ENCODE measurements around the gene DNAAF5.

Gene DNAAF5

DNA sequence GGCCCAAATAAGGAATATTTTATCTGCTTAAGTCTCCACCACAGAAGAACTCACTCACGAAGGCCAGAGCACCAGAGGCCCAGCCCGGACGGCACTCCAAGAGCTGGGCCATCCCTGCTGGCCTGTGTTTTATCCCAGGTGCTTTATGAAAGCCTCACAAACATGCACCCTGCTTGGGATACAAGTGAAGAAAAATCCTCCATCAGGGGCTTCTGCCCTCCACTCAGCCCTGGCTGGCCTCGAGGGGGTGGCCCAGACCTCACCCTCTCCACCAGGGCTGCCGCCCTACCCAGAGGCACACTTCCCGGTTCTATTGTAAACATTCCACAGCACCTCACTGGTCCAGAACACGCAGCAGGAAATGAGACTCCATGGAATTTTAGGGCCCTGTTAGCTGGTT is 19.8 kb upstream of the DNAAF5 start:
- no peak for DNase-seq (ENCODE audit: low read depth in 2 of 2, low spot score in 1 of 2)

DNA sequence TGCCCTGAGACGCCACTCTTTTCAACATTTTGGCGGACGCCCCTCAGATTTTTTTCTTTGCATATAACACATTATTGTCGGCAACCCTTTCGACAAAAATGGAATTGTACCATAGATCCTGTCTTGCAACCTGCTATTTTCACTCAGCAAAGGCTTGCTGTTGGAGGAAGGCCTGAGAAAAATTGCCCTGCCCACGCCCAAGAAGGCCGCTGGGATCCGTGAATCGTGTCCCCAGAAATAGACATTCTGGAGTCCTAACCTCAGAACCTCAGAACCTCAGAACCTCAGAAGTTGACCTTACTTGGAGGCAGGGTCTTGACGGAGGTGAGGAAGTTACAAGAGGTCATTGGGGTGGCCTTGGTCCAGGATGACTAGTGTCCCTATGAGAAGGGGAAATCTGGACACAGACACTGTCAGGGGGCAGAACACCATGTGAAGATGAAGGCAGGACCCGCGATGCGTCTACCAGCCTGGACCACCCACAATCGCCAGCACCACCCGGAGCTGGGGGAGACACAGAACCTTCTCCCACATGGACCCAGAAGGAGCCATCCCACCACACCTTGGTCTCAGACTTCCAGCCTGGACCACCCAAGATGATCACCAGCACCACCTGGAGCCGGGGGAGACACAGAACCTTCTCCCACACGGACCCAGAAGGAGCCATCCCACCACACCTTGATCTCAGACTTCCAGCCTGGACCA is 19.1 kb upstream of the DNAAF5 start:
- DNase-seq (ENCODE audit: low read depth in 2 of 2, low spot score in 1 of 2) = no peak

DNA sequence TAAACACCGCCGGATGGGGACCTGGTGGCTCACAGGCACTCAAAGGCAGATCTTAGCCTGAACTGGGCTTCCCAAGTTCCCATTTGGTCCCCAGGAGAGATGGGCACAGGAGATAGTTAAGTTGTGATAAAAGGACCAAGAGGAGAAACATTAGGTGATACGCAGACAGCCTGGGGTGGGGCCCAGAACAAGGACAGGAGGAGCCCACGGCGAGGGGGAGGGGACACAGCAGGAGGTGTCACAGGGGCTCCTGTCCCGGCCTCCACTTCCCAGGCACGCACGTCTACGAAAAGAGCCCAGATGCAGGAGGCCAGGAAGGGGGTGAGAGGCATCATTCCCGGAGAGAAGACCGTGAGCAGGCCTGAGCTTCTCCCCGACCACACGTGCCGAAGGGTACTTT is 16.3 kb upstream of the DNAAF5 start:
- DNase-seq (ENCODE audit: low read depth in 2 of 2, low spot score in 1 of 2) = no peak

- DNase-seq (ENCODE audit: low read depth in 2 of 2, low spot score in 1 of 2) = no peak
Measured at GRCh38 chr7:711093-711921, 15.2 kb upstream of the DNAAF5 start.

GRCh38 chr7:711922-712380 is 14.5 kb upstream of the DNAAF5 start:
- no peak for DNase-seq (ENCODE audit: low read depth in 2 of 2, low spot score in 1 of 2)

DNA sequence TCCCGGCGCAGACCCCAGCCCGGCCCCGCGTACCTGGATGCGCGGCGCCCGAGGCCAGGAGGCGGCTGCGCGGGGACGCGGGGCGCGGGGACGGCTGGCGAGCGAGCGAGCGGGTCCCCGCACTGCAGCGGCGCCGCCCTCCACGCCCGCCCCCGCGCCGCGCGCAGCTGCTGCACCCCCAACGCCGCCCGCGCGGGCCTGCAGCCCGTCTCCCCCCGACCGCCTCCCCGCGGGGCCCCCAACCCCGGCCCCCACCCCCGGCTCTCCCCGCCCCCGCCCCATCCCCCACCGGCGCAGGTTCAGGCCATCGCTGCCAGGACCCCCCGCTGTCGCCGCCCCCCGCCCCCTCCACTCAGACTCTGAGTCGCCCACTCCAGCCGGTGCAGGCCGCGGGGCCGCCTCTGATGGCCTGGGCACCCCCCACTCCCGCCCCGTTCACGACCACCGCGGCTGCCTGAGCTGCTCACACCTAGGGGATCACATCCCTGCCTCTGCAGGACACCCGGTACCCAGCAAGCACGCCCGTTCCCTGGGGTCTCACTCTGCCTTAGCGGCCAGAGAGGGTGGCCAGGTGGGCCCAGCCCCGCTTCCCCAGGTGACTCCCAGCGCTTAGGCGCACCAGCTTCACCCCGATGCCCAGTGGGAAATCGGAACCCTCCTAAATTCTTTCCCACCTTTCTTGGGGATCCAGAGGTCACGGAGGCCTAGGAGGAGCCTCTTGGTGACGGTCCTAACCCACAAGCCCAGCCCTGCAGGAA is 13.9 kb upstream of the DNAAF5 start:
- DNase-seq (ENCODE audit: low read depth in 2 of 2, low spot score in 1 of 2) = no peak

- no peak for DNase-seq (ENCODE audit: low read depth in 2 of 2, low spot score in 1 of 2)
Measured at GRCh38 chr7:713139-713457, 13.4 kb upstream of the DNAAF5 start.

DNA sequence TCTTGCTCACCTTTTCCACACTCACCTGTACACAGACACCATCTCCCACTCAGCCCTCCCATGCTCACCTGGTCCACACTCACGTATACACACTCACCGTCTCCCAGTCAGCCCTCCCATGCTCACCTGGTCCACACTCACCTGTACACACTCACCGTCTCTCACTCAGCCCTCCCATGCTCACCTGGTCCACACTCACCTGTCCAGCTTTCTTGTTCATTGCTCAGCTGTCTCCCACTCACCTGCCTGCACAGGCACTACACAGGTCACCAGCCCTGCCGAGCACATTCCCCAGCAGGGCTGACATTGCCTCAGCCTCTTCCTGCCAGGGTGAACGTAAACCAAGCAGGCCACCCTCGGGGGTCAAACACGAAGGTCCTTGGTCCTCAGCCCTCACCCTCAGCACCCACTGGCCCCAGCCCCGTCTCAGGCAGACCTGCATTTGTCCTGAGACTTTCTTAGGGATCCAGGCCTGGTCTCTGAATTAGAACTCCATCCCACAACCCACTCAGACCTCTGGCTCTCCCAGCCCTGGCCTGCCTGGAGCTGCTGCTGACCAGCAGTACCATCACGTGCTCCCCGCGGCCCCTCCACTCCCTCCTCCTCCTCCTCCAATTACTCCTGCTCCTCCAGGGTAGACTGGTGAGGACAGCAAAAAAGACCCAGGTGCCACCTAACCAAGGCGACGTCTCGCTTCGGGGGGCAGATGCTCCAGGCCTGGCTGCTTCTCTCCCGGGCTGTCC is 12.8 kb upstream of the DNAAF5 start:
- no peak for DNase-seq (ENCODE audit: low read depth in 2 of 2, low spot score in 1 of 2)

- no peak for DNase-seq (ENCODE audit: low read depth in 2 of 2, low spot score in 1 of 2)
Measured at GRCh38 chr7:714251-714671, 12.2 kb upstream of the DNAAF5 start.

- no peak for DNase-seq (ENCODE audit: low read depth in 2 of 2, low spot score in 1 of 2)
Measured at GRCh38 chr7:716222-716621, 10.3 kb upstream of the DNAAF5 start.

DNA sequence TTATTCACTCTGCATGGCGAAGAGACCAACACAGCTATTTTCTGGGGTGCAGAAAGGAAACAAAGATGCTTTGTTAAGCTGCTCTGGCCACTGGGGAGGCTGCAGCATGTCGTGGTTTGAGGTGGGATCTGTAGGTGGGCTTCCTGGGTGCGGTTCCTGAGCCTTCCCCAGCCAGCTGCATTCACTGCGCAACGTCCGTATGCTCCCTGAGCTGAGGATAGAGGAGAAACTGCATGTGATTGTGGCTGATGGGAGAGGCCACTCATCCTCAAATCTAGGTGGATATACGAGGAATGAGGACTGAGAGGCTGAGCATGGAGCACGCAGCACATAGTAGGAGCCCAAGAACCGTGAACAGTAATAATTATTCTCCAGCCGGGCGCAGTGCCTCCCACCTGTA is 9.9 kb upstream of the DNAAF5 start:
- DNase-seq (ENCODE audit: low read depth in 2 of 2, low spot score in 1 of 2) = no peak

DNA sequence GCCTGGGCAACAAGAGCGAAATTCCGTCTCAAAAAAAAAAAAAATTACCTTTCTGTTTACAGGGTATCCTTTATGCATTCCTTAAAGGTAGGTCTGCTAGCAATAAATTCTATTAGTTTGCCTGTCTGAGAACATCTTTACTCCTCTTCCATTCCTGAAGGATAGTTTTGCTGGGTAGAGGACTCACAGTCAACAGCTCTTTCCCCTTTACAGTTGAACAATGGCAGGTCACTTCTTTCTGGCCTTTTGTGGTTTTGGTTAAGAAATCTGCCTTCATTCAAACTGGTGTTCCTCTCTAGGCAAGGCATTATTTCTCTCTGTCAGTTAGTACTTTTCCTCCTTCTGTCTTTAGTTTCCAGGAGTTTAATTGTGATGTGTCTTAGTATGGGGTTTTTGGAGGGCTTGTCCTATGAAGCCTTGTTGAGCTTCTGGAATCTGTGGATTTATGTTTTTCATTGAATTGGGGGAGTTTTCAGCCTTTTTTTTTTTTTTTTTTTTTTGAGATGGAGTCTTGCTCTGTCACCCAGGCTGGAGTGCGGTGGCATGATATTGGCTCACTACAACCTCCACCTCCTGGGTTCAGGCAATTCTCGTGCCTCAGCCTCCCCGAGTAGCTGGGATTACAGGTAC is 4.8 kb upstream of the DNAAF5 start:
- no peak for DNase-seq (ENCODE audit: low read depth in 2 of 2, low spot score in 1 of 2)

DNA sequence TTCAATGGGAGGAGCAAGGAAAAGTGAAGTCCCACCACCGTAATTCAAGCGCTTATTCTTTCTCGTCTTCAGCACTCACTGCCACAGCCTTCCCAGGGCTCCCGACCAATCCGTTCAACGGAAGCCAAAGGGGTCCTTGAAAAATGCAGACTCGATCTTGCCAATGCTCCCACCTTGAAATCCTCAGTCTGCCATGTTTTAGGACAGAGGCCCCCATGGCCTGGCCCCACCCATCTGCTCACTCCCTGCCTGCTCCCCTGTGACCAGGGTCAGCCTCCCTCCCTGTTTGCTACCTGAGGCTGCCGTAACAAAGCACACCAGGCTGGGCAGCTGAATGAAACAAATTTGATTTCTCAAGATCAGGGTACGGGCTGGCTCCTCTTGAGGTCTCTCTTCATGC is 3.0 kb upstream of the DNAAF5 start:
- no peak for DNase-seq (ENCODE audit: low read depth in 2 of 2, low spot score in 1 of 2)

DNA sequence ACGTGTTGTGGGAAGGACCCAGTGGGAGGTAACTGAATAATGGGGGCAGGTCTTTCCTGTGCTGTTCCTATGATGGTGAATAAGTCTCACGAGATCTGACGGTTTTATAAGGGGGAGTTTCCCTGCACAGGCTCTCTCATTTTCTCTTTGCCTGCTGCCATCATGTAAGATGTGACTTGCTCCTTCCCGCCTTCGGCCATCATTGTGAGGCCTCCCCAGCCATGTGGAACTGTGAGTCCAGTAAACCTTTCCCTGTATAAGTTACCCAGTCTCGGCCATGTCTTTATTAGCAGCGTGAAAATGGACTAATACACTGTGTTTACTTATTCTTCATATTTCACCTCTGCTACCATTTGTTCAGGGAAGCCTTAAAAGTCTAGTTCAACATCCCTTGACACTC is 2.2 kb upstream of the DNAAF5 start:
- no peak for DNase-seq (ENCODE audit: low read depth in 2 of 2, low spot score in 1 of 2)

DNA sequence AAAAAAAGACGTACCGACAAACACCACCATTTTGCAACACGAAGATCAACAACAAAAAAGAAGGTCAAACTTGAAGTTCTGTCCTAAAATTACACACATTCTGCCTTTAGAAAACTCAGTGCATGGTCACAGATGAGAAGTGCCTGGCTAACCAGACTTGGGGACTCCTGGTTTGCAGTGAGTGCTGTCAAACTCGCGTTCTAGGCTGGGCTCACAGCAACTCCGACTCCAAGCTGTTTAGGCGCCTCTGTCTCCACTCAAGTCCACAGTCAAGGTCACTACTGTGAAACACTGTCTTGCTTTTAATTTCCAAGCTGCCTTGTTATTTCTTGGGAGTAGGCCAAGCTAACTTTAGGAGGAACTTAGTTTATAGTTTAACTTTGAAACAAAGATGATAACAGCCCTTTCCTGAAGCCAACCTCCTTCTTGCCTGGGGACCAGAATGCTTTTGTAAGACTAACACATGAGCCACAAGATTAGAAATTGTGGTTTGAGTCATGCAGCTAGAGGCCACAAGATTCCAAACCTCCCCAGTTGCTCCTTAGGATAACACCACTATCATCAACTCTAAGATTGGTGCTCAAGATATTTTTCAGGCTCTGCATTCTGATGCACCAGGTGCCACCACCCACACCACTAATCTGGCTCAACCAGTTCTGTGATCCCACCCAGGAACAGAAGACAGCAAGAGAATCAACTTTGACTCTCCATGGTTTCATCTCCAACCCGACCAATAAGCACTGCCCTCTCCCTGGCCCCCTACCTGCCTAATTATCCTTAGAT is 1.1 kb upstream of the DNAAF5 start:
- DNase-seq (ENCODE audit: low read depth in 2 of 2, low spot score in 1 of 2) = no peak

GRCh38 chr7:726854-727103 is 280 bp downstream of the DNAAF5 start:
- DNase-seq (ENCODE audit: low read depth in 2 of 2, low spot score in 1 of 2) = no peak

DNA sequence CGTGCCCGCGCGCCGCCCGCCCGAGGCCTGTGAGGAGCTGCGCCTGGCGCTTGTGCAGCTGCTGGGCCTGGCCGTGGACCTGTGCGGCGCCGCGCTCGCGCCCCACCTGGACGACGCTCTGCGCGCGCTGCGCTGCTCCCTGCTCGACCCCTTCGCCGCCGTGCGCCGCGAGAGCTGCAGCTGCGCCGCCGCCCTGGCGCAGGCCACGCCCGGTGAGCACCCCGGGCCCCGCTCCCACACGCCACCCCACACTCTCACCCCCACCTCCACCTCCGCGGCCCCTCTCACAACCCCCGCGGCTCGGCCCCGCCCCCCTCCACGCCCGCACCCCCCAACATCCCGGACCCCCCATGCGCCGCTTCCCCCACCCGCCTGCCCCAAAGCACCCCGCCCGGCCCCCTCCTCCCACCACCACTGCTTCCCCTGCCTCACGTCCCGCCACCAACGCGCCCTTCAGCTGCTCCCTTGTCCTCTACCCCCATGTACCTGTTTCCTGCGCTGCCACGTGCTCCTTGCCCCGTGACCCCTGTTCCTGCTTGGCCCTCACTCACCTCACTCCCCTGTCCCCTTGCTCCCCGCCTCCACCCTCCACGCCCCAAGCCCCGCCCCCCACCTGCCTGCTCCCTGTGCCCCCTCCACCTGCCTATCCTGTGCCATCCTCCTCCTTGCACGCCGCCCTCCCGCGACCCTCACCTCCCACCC is 756 bp downstream of the DNAAF5 start, which contains the start of gene PRKAR1B:
Gene PRKAR1B, minus strand, starts transcription at position 178 of the 702 bp plus-strand sequence. CDS start 15,776 bp downstream, outside the sequence.
- DNase-seq (ENCODE audit: low read depth in 2 of 2, low spot score in 1 of 2) = peak; percentile 20 to 41

DNA sequence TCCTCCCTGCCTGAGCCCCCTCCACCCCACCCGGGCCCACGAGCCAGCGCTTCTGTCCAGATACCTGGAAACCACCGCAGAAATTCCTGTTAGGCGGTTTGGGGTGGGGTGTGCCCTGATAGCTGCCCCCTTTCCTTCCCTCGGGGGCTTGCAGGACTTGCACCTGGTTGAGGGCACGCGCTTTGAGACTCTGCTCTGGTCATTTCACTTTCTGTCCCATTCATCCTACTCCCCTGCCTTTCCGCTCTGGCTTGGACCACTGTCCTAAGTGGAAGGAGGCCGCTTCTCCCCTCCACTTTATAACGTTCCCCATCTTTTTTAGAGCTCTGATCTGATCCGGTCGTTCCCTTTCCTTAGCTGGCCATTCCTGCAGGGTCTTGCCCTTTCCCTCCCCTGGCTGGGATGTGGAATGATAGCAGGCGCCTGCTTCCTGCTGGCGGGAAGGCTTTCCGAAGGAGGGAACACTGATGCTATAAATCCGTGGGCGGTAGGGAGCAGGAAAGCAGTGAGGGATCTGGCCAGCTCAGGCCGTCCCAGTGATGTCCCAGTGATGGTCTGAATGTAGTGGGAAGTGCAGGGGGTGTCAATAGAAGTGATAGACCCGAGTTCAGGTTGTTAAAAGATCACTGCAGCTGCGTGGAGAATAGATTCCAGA is 1.4 kb downstream of the DNAAF5 start:
- DNase-seq (ENCODE audit: low read depth in 2 of 2, low spot score in 1 of 2) = no peak

DNA sequence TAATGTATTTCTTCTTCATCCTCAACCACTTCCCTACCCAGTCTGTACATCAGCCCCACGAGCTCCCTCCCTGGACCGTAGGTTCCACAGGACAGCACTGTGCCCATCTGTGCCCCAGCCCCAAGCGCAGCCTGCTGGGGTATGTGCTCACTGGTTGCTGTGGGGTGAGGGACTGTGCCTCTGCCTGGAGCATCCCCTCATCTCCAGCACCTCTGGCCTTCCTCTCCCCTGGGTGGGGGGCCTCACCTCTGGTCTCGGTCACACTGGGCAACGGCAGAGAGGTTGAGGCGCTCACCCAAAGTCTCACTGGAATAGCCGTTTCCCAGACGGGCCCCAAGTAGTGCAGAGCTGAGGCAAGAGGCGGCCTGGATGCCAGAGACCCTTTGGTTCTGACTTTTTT is 2.1 kb downstream of the DNAAF5 start:
- DNase-seq (ENCODE audit: low read depth in 2 of 2, low spot score in 1 of 2) = no peak
